ENCODE results near the gene PODNL1.

Gene PODNL1

GRCh38 chr19:13914777-13915176, 23.4 kb downstream of the PODNL1 start:
- TF ChIP-seq POLR2A (IDR thresholded peaks at IDR 0.05; ENCODE audit: low read depth, low read length), result no peak
- FAIRE-seq, result no peak

DNA sequence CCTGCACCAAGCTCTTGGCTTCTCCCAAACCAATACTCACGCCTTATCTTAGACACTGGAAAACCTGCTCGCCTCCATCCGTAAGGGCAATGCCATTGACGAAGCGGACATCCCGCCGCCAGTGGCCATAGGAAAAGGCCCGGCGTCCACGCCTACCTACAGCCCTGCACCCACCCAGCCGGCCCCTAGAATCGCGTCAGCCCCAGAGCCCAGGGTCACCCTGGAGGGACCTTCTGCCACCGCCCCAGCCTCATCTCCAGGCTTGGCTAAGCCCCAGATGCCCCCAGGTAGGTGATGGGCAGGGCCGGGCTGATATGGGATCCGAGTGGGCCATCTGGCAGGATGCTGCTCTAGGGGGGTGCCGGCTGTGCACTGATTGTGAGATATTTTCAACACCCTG, 24.9 kb downstream of the PODNL1 start:
- no peak for TF ChIP-seq POLR2A (IDR thresholded peaks at IDR 0.05; ENCODE audit: low read depth, low read length)
- no peak for FAIRE-seq
- DNase-seq (ENCODE audit: insufficient read length, low spot score), result no peak

More at GRCh38 chr19:13914777-13915176, 23.4 kb downstream of the PODNL1 start:
- DNase-seq (ENCODE audit: insufficient read length, low spot score), result no peak

DNA sequence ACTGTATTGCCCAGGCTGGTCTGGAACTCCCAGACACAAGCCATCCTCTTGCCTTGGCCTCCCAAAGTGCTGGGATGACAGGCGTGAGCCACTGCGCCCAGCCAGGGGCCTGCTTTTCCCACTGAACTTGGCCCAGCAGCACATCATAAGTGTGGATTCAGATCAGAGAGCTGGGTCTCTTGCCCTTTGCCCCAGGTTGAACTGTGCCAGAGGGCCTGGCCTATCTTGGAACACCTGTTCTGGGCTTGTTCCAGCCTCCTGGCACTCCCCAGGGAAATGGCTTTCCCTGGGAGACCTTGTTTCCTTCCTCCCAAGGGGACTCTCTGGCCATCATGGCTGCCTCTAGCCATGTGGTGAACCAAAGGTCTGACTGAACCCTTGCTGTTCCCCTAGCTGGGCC, 28.8 kb downstream of the PODNL1 start:
- no peak for TF ChIP-seq POLR2A (IDR thresholded peaks at IDR 0.05; ENCODE audit: low read depth, low read length)
- no peak for DNase-seq (ENCODE audit: insufficient read length, low spot score)
- no peak for FAIRE-seq

GRCh38 chr19:13908674-13909073, 29.5 kb downstream of the PODNL1 start:
- no peak for TF ChIP-seq POLR2A (IDR thresholded peaks at IDR 0.05; ENCODE audit: low read depth, low read length)
- FAIRE-seq (no peak), DNase-seq (ENCODE audit: insufficient read length, low spot score) (no peak)

GRCh38 chr19:13906910-13907309, 31.3 kb downstream of the PODNL1 start:
- no peak for FAIRE-seq
- DNase-seq (ENCODE audit: insufficient read length, low spot score), result no peak
- no peak for TF ChIP-seq POLR2A (IDR thresholded peaks at IDR 0.05; ENCODE audit: low read depth, low read length)

- DNase-seq (ENCODE audit: insufficient read length, low spot score) (no peak), FAIRE-seq (no peak)
- no peak for TF ChIP-seq POLR2A (IDR thresholded peaks at IDR 0.05; ENCODE audit: low read depth, low read length)
Measured at GRCh38 chr19:13906521-13906904, 31.7 kb downstream of the PODNL1 start.

GRCh38 chr19:13905634-13906520, 32.3 kb downstream of the PODNL1 start, which contains the start of the genes BRME1 and CC2D1A:
TSS of gene BRME1 (minus strand) at chr19:13906117. CDS start at chr19:13904892, 1,225 bp downstream.
TSS of gene CC2D1A (plus strand) at chr19:13906201. CDS start at chr19:13906442, 241 bp downstream.
- TF ChIP-seq POLR2A (IDR thresholded peaks at IDR 0.05; ENCODE audit: low read depth, low read length), result peak; percentile 62
- no peak for FAIRE-seq
- peak; percentile 98 for DNase-seq (ENCODE audit: insufficient read length, low spot score)

GRCh38 chr19:13902993-13903555, 35.1 kb downstream of the PODNL1 start:
- DNase-seq (ENCODE audit: insufficient read length, low spot score), result no peak
- no peak for TF ChIP-seq POLR2A (IDR thresholded peaks at IDR 0.05; ENCODE audit: low read depth, low read length)
- no peak for FAIRE-seq

DNA sequence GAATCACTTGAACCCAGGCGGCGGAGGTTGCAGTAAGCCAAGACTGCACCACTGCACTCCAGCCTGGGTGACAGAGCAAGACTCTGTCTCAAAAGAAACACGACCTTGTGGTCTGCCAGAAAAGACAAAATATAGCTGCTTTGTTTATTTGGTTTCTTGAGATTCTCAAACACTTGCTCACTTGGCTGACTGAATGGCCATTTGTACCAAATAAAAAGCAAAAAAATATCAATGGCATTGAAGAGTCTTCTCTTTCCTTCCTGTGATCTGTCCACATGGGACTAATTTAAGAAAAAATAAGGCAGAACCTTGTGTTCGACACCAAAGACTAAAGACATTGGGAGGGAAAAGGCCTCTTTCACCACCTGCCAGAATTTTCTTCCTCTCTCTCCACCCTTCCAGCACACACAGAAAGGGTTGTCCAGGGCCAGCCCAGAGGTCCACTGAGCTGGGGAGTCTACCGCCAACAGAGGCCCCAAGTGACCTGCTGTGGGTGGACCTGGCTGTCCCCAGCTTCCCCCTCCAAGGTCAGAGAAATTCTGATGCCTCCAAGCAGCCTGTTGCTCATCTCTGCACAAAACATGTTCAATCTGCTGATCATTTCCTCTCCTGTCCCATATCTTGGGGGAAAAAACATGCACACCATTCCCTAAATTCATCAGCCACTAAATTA, 38.2 kb downstream of the PODNL1 start:
- DNase-seq (ENCODE audit: insufficient read length, low spot score) (no peak), FAIRE-seq (no peak)
- no peak for TF ChIP-seq POLR2A (IDR thresholded peaks at IDR 0.05; ENCODE audit: low read depth, low read length)

DNA sequence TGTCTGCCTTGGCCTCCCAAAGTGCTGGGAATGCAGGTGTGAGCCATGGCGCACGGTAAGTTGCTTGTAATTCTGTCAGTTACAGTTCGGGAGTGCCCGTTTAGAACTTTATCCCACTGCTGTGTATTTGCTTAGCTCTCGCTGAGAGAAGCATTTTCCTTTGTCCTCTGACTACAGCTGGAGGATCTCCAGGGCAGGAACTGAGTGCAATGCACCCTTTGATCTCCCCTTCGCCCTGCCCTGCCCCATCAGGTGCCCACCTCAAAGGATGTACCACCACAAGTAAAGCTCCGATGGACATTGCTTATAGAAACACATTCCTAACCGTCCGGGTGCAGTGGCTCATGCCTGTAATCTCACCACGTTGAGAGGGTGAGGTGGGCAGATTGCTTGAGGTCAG, 38.8 kb downstream of the PODNL1 start:
- FAIRE-seq, result no peak
- TF ChIP-seq POLR2A (IDR thresholded peaks at IDR 0.05; ENCODE audit: low read depth, low read length), result no peak
- DNase-seq (ENCODE audit: insufficient read length, low spot score), result no peak

DNA sequence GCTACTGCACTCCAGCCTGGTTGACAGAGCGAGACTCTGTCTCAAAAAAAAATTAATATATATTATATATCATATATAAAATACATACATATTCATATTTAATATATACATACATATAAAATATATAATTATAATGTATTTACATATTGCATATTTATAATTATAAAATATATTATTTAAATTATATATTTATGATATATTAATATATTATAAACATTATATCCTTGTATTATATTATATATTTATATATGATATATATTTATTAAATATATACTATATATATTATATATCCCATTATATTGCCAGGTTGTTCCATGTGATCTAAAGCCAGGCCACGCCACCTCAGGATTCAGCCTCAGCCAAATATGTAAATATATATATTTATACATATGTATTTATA, 42.0 kb downstream of the PODNL1 start:
- DNase-seq (ENCODE audit: insufficient read length, low spot score) (no peak), FAIRE-seq (no peak)
- no peak for TF ChIP-seq POLR2A (IDR thresholded peaks at IDR 0.05; ENCODE audit: low read depth, low read length)

DNA sequence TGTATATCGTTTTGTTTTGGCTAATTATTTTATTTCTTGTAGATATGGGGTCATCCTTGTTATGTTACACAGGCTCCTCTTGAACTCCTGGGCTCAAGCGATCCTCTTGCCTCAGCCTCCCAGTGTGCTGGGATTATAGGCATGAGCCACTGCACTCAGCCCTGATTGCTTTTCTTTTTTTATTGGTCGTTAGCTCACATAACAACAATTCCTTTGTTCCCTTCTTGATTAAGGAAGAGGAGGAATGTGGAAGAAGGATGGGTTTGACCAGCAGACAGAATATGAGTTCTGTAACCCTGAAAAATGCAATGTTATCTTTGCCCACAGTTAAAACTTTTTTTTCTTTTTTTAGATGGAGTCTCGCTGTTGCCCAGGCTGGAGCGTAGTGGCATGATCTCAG, 43.7 kb downstream of the PODNL1 start:
- DNase-seq (ENCODE audit: insufficient read length, low spot score), result no peak
- FAIRE-seq, result no peak
- TF ChIP-seq POLR2A (IDR thresholded peaks at IDR 0.05; ENCODE audit: low read depth, low read length), result no peak

- TF ChIP-seq POLR2A (IDR thresholded peaks at IDR 0.05; ENCODE audit: low read depth, low read length), result no peak
- no peak for DNase-seq (ENCODE audit: insufficient read length, low spot score)
- FAIRE-seq, result no peak
Measured at GRCh38 chr19:13892870-13893269, 45.3 kb downstream of the PODNL1 start.

- FAIRE-seq (no peak), DNase-seq (ENCODE audit: insufficient read length, low spot score) (no peak)
- no peak for TF ChIP-seq POLR2A (IDR thresholded peaks at IDR 0.05; ENCODE audit: low read depth, low read length)
Measured at GRCh38 chr19:13890136-13890535, 48.1 kb downstream of the PODNL1 start.

Data from H54 (cell line).